Loucy (cell line): Measurements from ENCODE around the gene KCNT1.

Source experiments
- CTCF ChIP-seq: fragments of 200-600 bp; sonication (generic); conservative IDR thresholded peaks from 2 replicates; pipeline ENCODE4 v1.5.1; 2014; ENCODE audit warnings: mild to moderate bottlenecking, antibody characterized with exemption, low read length
- EZH2phosphoT487 ChIP-seq: fragments of 200-600 bp; IDR thresholded peaks from 2 replicates; pipeline ENCODE4 v1.6.1; 2018; ENCODE audit warnings: antibody characterized with exemption, mild to moderate bottlenecking, moderate library complexity, borderline replicate concordance

- no peak for TF ChIP-seq CTCF
- TF ChIP-seq EZH2phosphoT487: no peak
These were observed 12.5 kb downstream of the KCNT1 start for GRCh38 chr9:135714242-135715055.
